Dedifferentiated amniotic fluid mesenchymal stem cell (primary cell): ENCODE measurements around the gene MSTO1.
A peak's percentile ranks its signal among the peaks of the same experiment; 100 is the strongest.
"Not testable (repeated sequence)": the region's sequence is repeated elsewhere in the genome, so short reads cannot be mapped to it uniquely, and the experiment has no call there.

Experiments
- DNase-seq: peaks from one replicate; pipeline ENCODE4 v3.0.0-alpha.2; 2016; ENCODE audit errors: extremely low spot score

Gene MSTO1

GRCh38 chr1:155613226-155613625 lies 3.2 kb downstream of the MSTO1 start:
- DNase-seq, result not testable (repeated sequence)

- DNase-seq, result no peak
Observed at GRCh38 chr1:155622191-155622590, 12.2 kb downstream of the MSTO1 start.

- no peak for DNase-seq
Observed at GRCh38 chr1:155623357-155623756, 13.3 kb downstream of the MSTO1 start.

GRCh38 chr1:155626428-155626827 lies 16.4 kb downstream of the MSTO1 start:
- DNase-seq, result not testable (repeated sequence)

- no peak for DNase-seq
Observed at GRCh38 chr1:155636397-155637153, 26.6 kb downstream of the MSTO1 start.

GRCh38 chr1:155640367-155640766 lies 30.3 kb downstream of the MSTO1 start:
- no peak for DNase-seq

GRCh38 chr1:155642559-155643180 lies 32.7 kb downstream of the MSTO1 start:
- DNase-seq, result not testable (repeated sequence)

GRCh38 chr1:155643230-155643629 lies 33.2 kb downstream of the MSTO1 start:
- DNase-seq, result no peak

- DNase-seq, result no peak
Observed at GRCh38 chr1:155645034-155645598, 35.1 kb downstream of the MSTO1 start.

- DNase-seq, result no peak
Observed at GRCh38 chr1:155645648-155646047, 35.6 kb downstream of the MSTO1 start.

GRCh38 chr1:155646307-155646706 lies 36.3 kb downstream of the MSTO1 start:
- no peak for DNase-seq

- peak; percentile 72 for DNase-seq
Observed at GRCh38 chr1:155648207-155649147, 38.5 kb downstream of the MSTO1 start.

GRCh38 chr1:155649676-155650075 lies 39.7 kb downstream of the MSTO1 start:
- no peak for DNase-seq

- no peak for DNase-seq
Observed at GRCh38 chr1:155650231-155650757, 40.3 kb downstream of the MSTO1 start.

GRCh38 chr1:155651861-155652661 lies 42.0 kb downstream of the MSTO1 start:
- DNase-seq, result no peak

- DNase-seq, result no peak
Observed at GRCh38 chr1:155652951-155653350, 42.9 kb downstream of the MSTO1 start.

GRCh38 chr1:155657463-155657862 lies 47.4 kb downstream of the MSTO1 start:
- no peak for DNase-seq

GRCh38 chr1:155661239-155661638 lies 51.2 kb downstream of the MSTO1 start:
- DNase-seq, result not testable (repeated sequence)
